Esophagus muscularis mucosa (tissue), 4 donors: Measurements from ENCODE around the gene KIR3DL2. TPM values are rescaled to one million over a fixed set of nuclear protein-coding genes. Genes with fewer than 3 reads are reported as not detected.
"Not testable (repeated sequence)": the region's sequence is repeated elsewhere in the genome, so short reads cannot be mapped to it uniquely, and the experiment has no call there.

Experiments used
- DNase-seq: peaks from one replicate; pipeline ENCODE4 v3.0.0-alpha.2; 2017; ENCODE audit errors: extremely low spot score
- H3K27ac ChIP-seq, 4 donors: fragments of 200-600 bp; sonication (generic); replicated peaks in 1 of 4; 1 replicate in 3 of 4; 2 replicates in 1 of 4; pipeline ENCODE4 v1.5.1; 2016 to 2019; ENCODE audit warnings: mild to moderate bottlenecking in 1 of 4
- H3K27me3 ChIP-seq, 4 donors: fragments of 200-600 bp; sonication (generic); one replicate each; pipeline versions ENCODE4 v1.5.1 to v1.6.0; 2016 to 2019
- H3K36me3 ChIP-seq, 4 donors: fragments of 200-600 bp; sonication (generic); one replicate each; pipeline ENCODE4 v1.5.1; 2016 to 2019
- H3K4me1 ChIP-seq, 4 donors: fragments of 200-600 bp; sonication (generic); one replicate each; pipeline ENCODE4 v1.5.1; 2016 to 2019
- H3K4me3 ChIP-seq, 4 donors: fragments of 200-600 bp; sonication (generic); 1 replicate in 2 of 4; 2 replicates in 2 of 4; pipeline ENCODE4 v1.5.1; 2016 to 2019; ENCODE audit warnings: mild to moderate bottlenecking in 4 of 4, moderate library complexity in 1 of 4
- H3K9me3 ChIP-seq, 4 donors: fragments of 200-600 bp; sonication (generic); 1 replicate in 3 of 4; 2 replicates in 1 of 4; pipeline ENCODE4 v1.5.1; 2016 to 2019
- CTCF ChIP-seq, 3 experiments: fragments of 200-600 bp in 2 of 3; fragments of 450-650 bp in 1 of 3; sonication (generic) in 2 of 3; IDR thresholded peaks; one replicate each; pipeline ENCODE4 v1.5.1; 2017 to 2019; ENCODE audit warnings: antibody characterized with exemption in 3 of 3, mild to moderate bottlenecking in 2 of 3, moderate library complexity in 1 of 3
- EP300 ChIP-seq: sonication (generic); formaldehyde crosslinking; IDR thresholded peaks from one replicate; pipeline ENCODE4 v1.6.1; 2017; ENCODE audit warnings: antibody characterized with exemption
- POLR2A ChIP-seq: fragments of 450-650 bp; IDR thresholded peaks from one replicate; pipeline ENCODE4 v1.6.1; 2017; ENCODE audit warnings: antibody characterized with exemption, moderate library complexity, mild to moderate bottlenecking, low read depth
- POLR2AphosphoS5 ChIP-seq, 2 donors: sonication (generic); formaldehyde crosslinking; IDR thresholded peaks; one replicate each; pipeline ENCODE4 v1.6.1; 2017; ENCODE audit warnings: antibody characterized with exemption in 2 of 2
- WGBS: methylation state at CpG from one replicate; pipeline ENCODE4 v1.1.5; 2018; 5-methylcytosine and 5-hydroxymethylcytosine counted together
- intact Hi-C: fragments of 100-400 bp; cut with DNase I; formaldehyde crosslinking; loops from one replicate; pipeline ENCODE4 v1.15.1; 2023
- total RNA-seq, 4 donors: library from RNA; depleted of rRNA; stranded (reverse); fragments of >200 nt; gene quantifications; one replicate each; pipeline versions ENCODE4 v1.1.0 to v1.2.1, GENCODE V29; 2016

Gene KIR3DL2
- total RNA-seq, 4 donors from 2014 or later, result not detected

- H3K9me3 ChIP-seq, H3K4me1 ChIP-seq, intact Hi-C loops, H3K4me3 ChIP-seq, DNase-seq, H3K27ac ChIP-seq, H3K27me3 ChIP-seq, H3K36me3 ChIP-seq: not testable (repeated sequence)
- 79% methylated on average over 8 of the region's 8 CpGs for WGBS
These were observed 7.1 kb upstream of the KIR3DL2 start for GRCh38 chr19:54843171-54843570.

- TF ChIP-seq CTCF (IDR thresholded peaks at IDR 0.05) (no peak), POLR2AphosphoS5 (IDR thresholded peaks at IDR 0.05) (no peak), EP300 (no peak), POLR2A (no peak)
- H3K27ac ChIP-seq, result no peak overlapping the region
- intact Hi-C loops, result no loop called here
- H3K9me3 ChIP-seq, result no peaks in the 10 kb centered on the region
- no peak for DNase-seq
- H3K4me3 ChIP-seq, result no peak overlapping the region
- peaks cover 0 to 21% (median 0%) of the 10 kb centered on the region in 4 donors for H3K27me3 ChIP-seq
- H3K36me3 ChIP-seq, result no peaks in the 10 kb centered on the region
- H3K4me1 ChIP-seq, result no peaks in the 10 kb centered on the region
- 88% methylated on average over 1 of the region's 2 CpGs for WGBS
These were observed 687 bp downstream of the KIR3DL2 start for GRCh38 chr19:54850930-54851329.

- DNase-seq, result no peak
- no peak for TF ChIP-seq EP300
- TF ChIP-seq POLR2A, result no peak
- no peak for TF ChIP-seq POLR2AphosphoS5 (IDR thresholded peaks at IDR 0.05)
- TF ChIP-seq CTCF (IDR thresholded peaks at IDR 0.05), result no peak
- Histone ChIP-seq H3K36me3 (no peaks in the 10 kb centered on the region), H3K27me3 (peaks cover 0 to 21% (median 0%) of the 10 kb centered on the region in 4 donors), H3K4me1 (no peaks in the 10 kb centered on the region), H3K4me3 (no peak overlapping the region), H3K27ac (no peak overlapping the region), H3K9me3 (no peaks in the 10 kb centered on the region)
- intact Hi-C loops, result no loop called here
- 75% methylated on average over 7 of the region's 7 CpGs for WGBS
These were observed 1.1 kb downstream of the KIR3DL2 start for GRCh38 chr19:54851353-54851752.

- H3K27me3 ChIP-seq, result peaks cover 0 to 21% (median 0%) of the 10 kb centered on the region in 4 donors
- H3K27ac ChIP-seq, H3K9me3 ChIP-seq, H3K4me3 ChIP-seq, DNase-seq, intact Hi-C loops, H3K36me3 ChIP-seq, H3K4me1 ChIP-seq: not testable (repeated sequence)
- 52% methylated on average over 1 of the region's 1 CpG for WGBS
These were observed 5.0 kb downstream of the KIR3DL2 start for GRCh38 chr19:54855241-54855640.

- DNase-seq, H3K4me3 ChIP-seq, H3K9me3 ChIP-seq, H3K4me1 ChIP-seq, H3K27ac ChIP-seq, H3K36me3 ChIP-seq, H3K27me3 ChIP-seq, intact Hi-C loops: not testable (repeated sequence)
- WGBS, result 83% methylated on average over 3 of the region's 3 CpGs
These were observed 8.2 kb downstream of the KIR3DL2 start for GRCh38 chr19:54858476-54858875.

GRCh38 chr19:54859421-54859820 is 9.2 kb downstream of the KIR3DL2 start:
- intact Hi-C loops, H3K4me3 ChIP-seq, H3K36me3 ChIP-seq, H3K9me3 ChIP-seq, H3K27me3 ChIP-seq, H3K4me1 ChIP-seq, H3K27ac ChIP-seq, DNase-seq: not testable (repeated sequence)
- 65% methylated on average over 7 of the region's 7 CpGs for WGBS

- intact Hi-C loops, H3K4me1 ChIP-seq: not testable (repeated sequence)
- WGBS, result 100% methylated on average over 2 of the region's 3 CpGs
These were observed 13.2 kb downstream of the KIR3DL2 start for GRCh38 chr19:54863459-54863858.

More at GRCh38 chr19:54863459-54863858, 13.2 kb downstream of the KIR3DL2 start:
- DNase-seq, H3K36me3 ChIP-seq, H3K9me3 ChIP-seq, H3K4me3 ChIP-seq, H3K27ac ChIP-seq: not testable (repeated sequence)
- H3K27me3 ChIP-seq, result peaks cover 0 to 15% (median 0%) of the 10 kb centered on the region in 4 donors
